ENCODE measurements around the gene GPR35. TPM values are rescaled to one million over a fixed set of nuclear protein-coding genes. Genes with fewer than 3 reads are reported as not detected.

The GPR35 gene
- polyA plus RNA-seq, 1 donor (not counting 4 experiments of a cell fraction or from before 2014, with no cell fraction given), result 0.04 TPM

GRCh38 chr2:240583774-240584173, 41.5 kb upstream of the GPR35 start:
- peaks cover 53% of the 10 kb centered on the region for H3K4me1 ChIP-seq (ENCODE audit: control insufficient read depth, extremely low read depth, insufficient read depth, low read length)
- H3K4me2 ChIP-seq (ENCODE audit: control insufficient read depth, extremely low read depth, insufficient read depth, low read depth, low read length), result no peak overlapping the region
- H4K20me1 ChIP-seq (ENCODE audit: control insufficient read depth, extremely low read depth, insufficient read depth, low read length), result peaks cover 24% of the 10 kb centered on the region
- FAIRE-seq, result no peak
- H3K9me3 ChIP-seq (ENCODE audit: control insufficient read depth, low read depth, low read length), result no peaks in the 10 kb centered on the region
- H3K4me3 ChIP-seq (ENCODE audit: control insufficient read depth in 2 of 3, extremely low read depth in 1 of 3, insufficient read depth in 2 of 3, low read depth in 1 of 3, low read length in 3 of 3), result no peak overlapping the region
- H3K9ac ChIP-seq (ENCODE audit: control insufficient read depth, extremely low read depth, insufficient read depth, low read length), result no peak overlapping the region
- no peak overlapping the region for H2AFZ ChIP-seq (ENCODE audit: control insufficient read depth, low read length)
- H3K79me2 ChIP-seq (ENCODE audit: control insufficient read depth, insufficient read depth, low read length), result peaks cover 52% of the 10 kb centered on the region
- TF ChIP-seq EZH2 (IDR thresholded peaks at IDR 0.05; ENCODE audit: low read length), result no peak
- no peaks in the 10 kb centered on the region for H3K27me3 ChIP-seq (ENCODE audit: control insufficient read depth, extremely low read depth, insufficient read depth, low read length)
- H3K9me1 ChIP-seq (ENCODE audit: control insufficient read depth, extremely low read depth, insufficient read depth, low read length), result peaks cover 11% of the 10 kb centered on the region
- H3K36me3 ChIP-seq (ENCODE audit: control insufficient read depth in 2 of 2, extremely low read depth in 1 of 2, insufficient read depth in 2 of 2, low read length in 2 of 2), result peaks cover 0 to 6% of the 10 kb centered on the region in 2 experiments
- dilution Hi-C loops (cut with MboI; ENCODE audit: extremely low pct_ligation_motif_present, low sequenced_read_pairs), result no loop called here
- no peak for DNase-seq (ENCODE audit: low read depth, low spot score)
- no peak overlapping the region for H3K27ac ChIP-seq (ENCODE audit: control insufficient read depth, insufficient read depth, low read length)

- H2AFZ ChIP-seq (ENCODE audit: control insufficient read depth, low read length), result no peak overlapping the region
- H3K9me3 ChIP-seq (ENCODE audit: control insufficient read depth, low read depth, low read length), result no peaks in the 10 kb centered on the region
- peaks cover 54% of the 10 kb centered on the region for H3K79me2 ChIP-seq (ENCODE audit: control insufficient read depth, insufficient read depth, low read length)
- peak overlapping the region; percentile 89 for H3K9ac ChIP-seq (ENCODE audit: control insufficient read depth, extremely low read depth, insufficient read depth, low read length)
- DNase-seq (ENCODE audit: low read depth, low spot score) (no peak), FAIRE-seq (no peak)
- H3K9me1 ChIP-seq (ENCODE audit: control insufficient read depth, extremely low read depth, insufficient read depth, low read length), result peaks cover 7% of the 10 kb centered on the region
- peaks cover 0 to 6% of the 10 kb centered on the region in 2 experiments for H3K36me3 ChIP-seq (ENCODE audit: control insufficient read depth in 2 of 2, extremely low read depth in 1 of 2, insufficient read depth in 2 of 2, low read length in 2 of 2)
- H3K4me2 ChIP-seq (ENCODE audit: control insufficient read depth, extremely low read depth, insufficient read depth, low read depth, low read length), result peak overlapping the region; percentile 69
- dilution Hi-C loops (cut with MboI; ENCODE audit: extremely low pct_ligation_motif_present, low sequenced_read_pairs), result no loop called here
- TF ChIP-seq EZH2 (IDR thresholded peaks at IDR 0.05; ENCODE audit: low read length), result no peak
- no peak for TF ChIP-seq CTCF (optimal IDR thresholded peaks at IDR 0.05 in 1 of 3, IDR thresholded peaks at IDR 0.05 in 1 of 3, conservative IDR thresholded peaks at IDR 0.05 in 1 of 3; ENCODE audit: extremely low read depth in 1 of 3, insufficient read depth in 2 of 3, low read length in 3 of 3)
- H3K4me3 ChIP-seq (ENCODE audit: control insufficient read depth in 2 of 3, extremely low read depth in 1 of 3, insufficient read depth in 2 of 3, low read depth in 1 of 3, low read length in 3 of 3), result peak overlapping the region in 2 of 3 experiments; percentile 85 to 87
- H3K27ac ChIP-seq (ENCODE audit: control insufficient read depth, insufficient read depth, low read length), result peak overlapping the region; percentile 82
- peaks cover 23% of the 10 kb centered on the region for H4K20me1 ChIP-seq (ENCODE audit: control insufficient read depth, extremely low read depth, insufficient read depth, low read length)
- H3K27me3 ChIP-seq (ENCODE audit: control insufficient read depth, extremely low read depth, insufficient read depth, low read length), result no peaks in the 10 kb centered on the region
- peaks cover 46% of the 10 kb centered on the region for H3K4me1 ChIP-seq (ENCODE audit: control insufficient read depth, extremely low read depth, insufficient read depth, low read length)
These were observed 40.7 kb upstream of the GPR35 start for GRCh38 chr2:240584486-240585031.

- Histone ChIP-seq H3K27me3 (ENCODE audit: control insufficient read depth, extremely low read depth, insufficient read depth, low read length) (no peaks in the 10 kb centered on the region), H3K4me3 (ENCODE audit: control insufficient read depth in 2 of 3, extremely low read depth in 1 of 3, insufficient read depth in 2 of 3, low read depth in 1 of 3, low read length in 3 of 3) (peak overlapping the region; percentile 54 to 87 (median 85)), H3K4me1 (ENCODE audit: control insufficient read depth, extremely low read depth, insufficient read depth, low read length) (peaks cover 40% of the 10 kb centered on the region), H3K4me2 (ENCODE audit: control insufficient read depth, extremely low read depth, insufficient read depth, low read depth, low read length) (peak overlapping the region; percentile 69), H3K36me3 (ENCODE audit: control insufficient read depth in 2 of 2, extremely low read depth in 1 of 2, insufficient read depth in 2 of 2, low read length in 2 of 2) (peaks cover 0 to 9% of the 10 kb centered on the region in 2 experiments), H3K9me1 (ENCODE audit: control insufficient read depth, extremely low read depth, insufficient read depth, low read length) (peaks cover 6% of the 10 kb centered on the region), H3K27ac (ENCODE audit: control insufficient read depth, insufficient read depth, low read length) (peak overlapping the region; percentile 82), H3K9ac (ENCODE audit: control insufficient read depth, extremely low read depth, insufficient read depth, low read length) (peak overlapping the region; percentile 89), H3K79me2 (ENCODE audit: control insufficient read depth, insufficient read depth, low read length) (peaks cover 58% of the 10 kb centered on the region), H4K20me1 (ENCODE audit: control insufficient read depth, extremely low read depth, insufficient read depth, low read length) (peaks cover 18% of the 10 kb centered on the region), H3K9me3 (ENCODE audit: control insufficient read depth, low read depth, low read length) (no peaks in the 10 kb centered on the region), H2AFZ (ENCODE audit: control insufficient read depth, low read length) (no peak overlapping the region)
- DNase-seq (ENCODE audit: low read depth, low spot score), result no peak
- TF ChIP-seq CTCF (optimal IDR thresholded peaks at IDR 0.05 in 1 of 3, IDR thresholded peaks at IDR 0.05 in 1 of 3, conservative IDR thresholded peaks at IDR 0.05 in 1 of 3; ENCODE audit: extremely low read depth in 1 of 3, insufficient read depth in 2 of 3, low read length in 3 of 3) (no peak), EZH2 (IDR thresholded peaks at IDR 0.05; ENCODE audit: low read length) (no peak)
- no peak for FAIRE-seq
- dilution Hi-C loops (cut with MboI; ENCODE audit: extremely low pct_ligation_motif_present, low sequenced_read_pairs), result no loop called here
These were observed 40.2 kb upstream of the GPR35 start for GRCh38 chr2:240585101-240585500.
